OCI-LY3 (cell line): Measurements from ENCODE around the gene TRAF3IP3.
A peak's percentile ranks its signal among the peaks of the same experiment; 100 is the strongest.

Experiments used
- H2AFZ ChIP-seq: fragments of 200-600, 300-600 bp; shearing (Covaris generic); 2 replicates; pipeline ENCODE4 v1.6.0; 2014; ENCODE audit warnings: antibody characterized with exemption, low read depth, low read length
- H3K27ac ChIP-seq: fragments of 200-600, 300-600 bp; sonication (generic); 2 replicates; pipeline ENCODE4 v1.5.1; 2014; ENCODE audit warnings: mild to moderate bottlenecking, low read length, moderate library complexity, mixed read lengths
- H3K27me3 ChIP-seq: fragments of 200-600, 300-600 bp; sonication (generic); 2 replicates; pipeline ENCODE4 v1.6.1; 2014; ENCODE audit warnings: low read depth, low read length, mixed read lengths
- H3K36me3 ChIP-seq: fragments of 200-600, 300-600 bp; sonication (generic); replicated peaks from 2 replicates; pipeline ENCODE3; 2014; ENCODE audit warnings: low read depth, low read length, mixed read lengths
- H3K4me1 ChIP-seq: fragments of 300-600, 200-600 bp; sonication (generic); 2 replicates; pipeline ENCODE4 v1.6.1; 2014; ENCODE audit warnings: low read length, mixed read lengths
- H3K4me2 ChIP-seq: fragments of 200-600, 300-600 bp; sonication (generic); 2 replicates; pipeline ENCODE4 v1.6.1; 2014; ENCODE audit warnings: low read length, mixed read lengths
- H3K4me3 ChIP-seq: fragments of 300-600, 200-600 bp; sonication (generic); 2 replicates; pipeline ENCODE4 v1.5.1; 2014; ENCODE audit warnings: antibody characterized with exemption, mild to moderate bottlenecking, low read length, moderate library complexity
- H3K79me2 ChIP-seq: fragments of 300-600, 200-600 bp; shearing (Covaris generic); 2 replicates; pipeline ENCODE4 v1.6.1; 2014; ENCODE audit warnings: mild to moderate bottlenecking, low read length, mixed read lengths
- H3K9ac ChIP-seq: fragments of 300-600, 200-600 bp; shearing (Covaris generic); 2 replicates; pipeline ENCODE4 v1.6.0; 2014; ENCODE audit warnings: mild to moderate bottlenecking, low read length, moderate library complexity
- H3K9me3 ChIP-seq: fragments of 200-600, 300-600 bp; shearing (Covaris generic); 2 replicates; pipeline ENCODE4 v1.6.1; 2014; ENCODE audit warnings: low read length, mixed read lengths; ENCODE audit not compliant: insufficient read depth
- H4K20me1 ChIP-seq: fragments of 200-600, 300-600 bp; sonication (generic); 2 replicates; pipeline ENCODE4 v1.6.1; 2016; ENCODE audit warnings: low read length, mixed read lengths; ENCODE audit not compliant: insufficient read depth
- EZH2phosphoT487 ChIP-seq: fragments of 200-600 bp; shearing (Covaris generic); IDR thresholded peaks from 2 replicates; pipeline ENCODE4 v1.6.1; 2018; ENCODE audit warnings: antibody characterized with exemption, mixed run types, low read depth
- TF ChIP-seq, protein P1 (sequence below): fragments of 200-600, 300-600 bp; sonication (generic); IDR thresholded peaks from 2 replicates; pipeline ENCODE4 v1.5.1; 2014; ENCODE audit warnings: antibody characterized with exemption, low read length, low read depth

The TRAF3IP3 gene

GRCh38 chr1:209825591-209826434, 70.0 kb downstream of the TRAF3IP3 start:
- H3K36me3 ChIP-seq: peaks cover 5% of the 10 kb centered on the region
- H3K9ac ChIP-seq: no peak overlapping the region
- H3K27ac ChIP-seq: no peak overlapping the region
- H3K4me2 ChIP-seq: no peak overlapping the region
- no peak overlapping the region for H2AFZ ChIP-seq
- no peaks in the 10 kb centered on the region for H3K9me3 ChIP-seq
- H4K20me1 ChIP-seq: no peaks in the 10 kb centered on the region
- H3K79me2 ChIP-seq: peaks cover 21% of the 10 kb centered on the region
- peaks cover 24% of the 10 kb centered on the region for H3K4me1 ChIP-seq
- H3K4me3 ChIP-seq: no peak overlapping the region
- TF ChIP-seq, protein P1, sequence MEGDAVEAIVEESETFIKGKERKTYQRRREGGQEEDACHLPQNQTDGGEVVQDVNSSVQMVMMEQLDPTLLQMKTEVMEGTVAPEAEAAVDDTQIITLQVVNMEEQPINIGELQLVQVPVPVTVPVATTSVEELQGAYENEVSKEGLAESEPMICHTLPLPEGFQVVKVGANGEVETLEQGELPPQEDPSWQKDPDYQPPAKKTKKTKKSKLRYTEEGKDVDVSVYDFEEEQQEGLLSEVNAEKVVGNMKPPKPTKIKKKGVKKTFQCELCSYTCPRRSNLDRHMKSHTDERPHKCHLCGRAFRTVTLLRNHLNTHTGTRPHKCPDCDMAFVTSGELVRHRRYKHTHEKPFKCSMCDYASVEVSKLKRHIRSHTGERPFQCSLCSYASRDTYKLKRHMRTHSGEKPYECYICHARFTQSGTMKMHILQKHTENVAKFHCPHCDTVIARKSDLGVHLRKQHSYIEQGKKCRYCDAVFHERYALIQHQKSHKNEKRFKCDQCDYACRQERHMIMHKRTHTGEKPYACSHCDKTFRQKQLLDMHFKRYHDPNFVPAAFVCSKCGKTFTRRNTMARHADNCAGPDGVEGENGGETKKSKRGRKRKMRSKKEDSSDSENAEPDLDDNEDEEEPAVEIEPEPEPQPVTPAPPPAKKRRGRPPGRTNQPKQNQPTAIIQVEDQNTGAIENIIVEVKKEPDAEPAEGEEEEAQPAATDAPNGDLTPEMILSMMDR: no peak
- no peak for TF ChIP-seq EZH2phosphoT487
- peaks cover 7% of the 10 kb centered on the region for H3K27me3 ChIP-seq

DNA sequence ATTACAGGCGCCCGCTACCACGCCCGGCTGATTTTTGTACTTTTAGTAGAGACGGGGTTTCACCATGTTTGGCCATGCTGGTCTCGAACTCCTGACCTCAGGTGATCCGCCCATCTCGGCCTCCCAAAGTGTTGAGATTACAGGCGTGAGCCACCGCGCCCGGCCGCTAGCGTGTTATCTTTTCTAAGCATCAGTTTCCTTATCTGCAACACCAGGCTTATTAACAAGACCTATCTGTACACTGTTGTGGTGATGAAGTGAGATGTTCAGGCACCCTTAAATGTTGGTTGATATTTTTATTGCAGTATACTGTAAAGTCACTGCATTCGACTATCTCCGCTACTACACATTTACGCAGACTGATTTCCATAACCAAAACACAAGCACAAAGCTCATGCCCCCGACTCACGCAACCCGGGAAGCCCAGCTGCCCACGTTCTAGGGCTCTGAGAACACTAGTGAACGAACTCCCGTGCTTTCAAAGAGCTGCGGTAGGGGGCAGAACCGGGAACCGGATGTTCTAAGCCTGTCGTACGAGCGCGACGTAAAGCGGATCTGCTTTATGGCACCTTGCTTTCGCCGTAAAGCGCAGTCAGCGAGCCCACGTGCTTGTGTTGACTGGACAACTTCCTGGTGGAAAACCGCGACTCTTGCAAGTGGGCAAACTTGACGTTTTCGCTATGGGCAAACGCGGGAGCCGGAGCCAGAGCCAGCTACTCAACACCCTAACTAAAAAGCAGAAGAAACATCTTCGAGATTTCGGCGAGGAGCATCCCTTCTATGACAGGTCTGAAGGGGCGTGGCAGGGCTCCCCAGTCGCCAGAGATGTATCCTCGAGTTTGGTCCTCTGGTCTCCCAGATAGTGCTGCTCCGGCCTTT, 71.8 kb downstream of the TRAF3IP3 start, which contains the start of gene UTP25:
Gene UTP25, plus strand, starts transcription at position 589 of the 879 bp plus-strand sequence. Its CDS starts 92 bp downstream, at position 681.
- Histone ChIP-seq H3K9ac (peak within 1 kb of the TSS; percentile 90), H3K4me2 (peak within 1 kb of the TSS; percentile 75), H3K9me3 (no peaks in the 10 kb centered on the region), H3K4me1 (peaks cover 23% of the 10 kb centered on the region), H3K27ac (peak within 1 kb of the TSS; percentile 51), H2AFZ (peak within 1 kb of the TSS; percentile 85), H4K20me1 (no peaks in the 10 kb centered on the region), H3K27me3 (no peaks in the 10 kb centered on the region), H3K36me3 (peaks cover 17% of the 10 kb centered on the region), H3K79me2 (peaks cover 21% of the 10 kb centered on the region), H3K4me3 (peak within 1 kb of the TSS; percentile 93)
- no peak for TF ChIP-seq EZH2phosphoT487
- TF ChIP-seq, protein P1: peak; percentile 73

- Histone ChIP-seq H3K27ac (no peak overlapping the region), H3K4me3 (no peak overlapping the region), H3K4me2 (no peak overlapping the region), H4K20me1 (no peaks in the 10 kb centered on the region), H3K79me2 (peaks cover 21% of the 10 kb centered on the region), H3K9ac (no peak overlapping the region), H3K4me1 (peaks cover 12% of the 10 kb centered on the region), H2AFZ (no peak overlapping the region), H3K9me3 (no peaks in the 10 kb centered on the region), H3K36me3 (peaks cover 36% of the 10 kb centered on the region), H3K27me3 (no peaks in the 10 kb centered on the region)
- TF ChIP-seq EZH2phosphoT487: no peak
- TF ChIP-seq, protein P1: no peak
Observed at GRCh38 chr1:209829716-209830115, 73.9 kb downstream of the TRAF3IP3 start.

GRCh38 chr1:209830722-209831121, 74.9 kb downstream of the TRAF3IP3 start:
- H2AFZ ChIP-seq: no peak overlapping the region
- H3K9ac ChIP-seq: no peak overlapping the region
- H3K27me3 ChIP-seq: no peaks in the 10 kb centered on the region
- TF ChIP-seq, protein P1: no peak
- TF ChIP-seq EZH2phosphoT487: no peak
- no peak overlapping the region for H3K4me2 ChIP-seq
- H3K27ac ChIP-seq: no peak overlapping the region
- H4K20me1 ChIP-seq: no peaks in the 10 kb centered on the region
- H3K9me3 ChIP-seq: no peaks in the 10 kb centered on the region
- H3K4me1 ChIP-seq: peaks cover 17% of the 10 kb centered on the region
- peaks cover 21% of the 10 kb centered on the region for H3K79me2 ChIP-seq
- peaks cover 46% of the 10 kb centered on the region for H3K36me3 ChIP-seq
- H3K4me3 ChIP-seq: no peak overlapping the region
